Cardiac fibroblast (primary cell): ENCODE results near the gene NEK6.

ENCODE experiments used
- DNase-seq, 2 donors: peaks; one replicate each; pipeline versions ENCODE4 v3.0.0 to v3.0.0-alpha.2; 2010; ENCODE audit warnings: low read depth in 2 of 2
- H3K4me3 ChIP-seq, 2 donors: replicated peaks in 1 of 2; 1 replicate in 1 of 2; 2 replicates in 1 of 2; pipeline ENCODE4 v1.5.1; 2011; ENCODE audit warnings: low read depth in 2 of 2, low read length in 2 of 2, mild to moderate bottlenecking in 2 of 2, moderate library complexity in 1 of 2
- TF ChIP-seq, protein P1 (sequence below): IDR thresholded peaks from one replicate; pipeline ENCODE4 v1.5.1; 2011; ENCODE audit warnings: low read depth, mild to moderate bottlenecking, low read length, inconsistent platforms

Gene NEK6

DNA sequence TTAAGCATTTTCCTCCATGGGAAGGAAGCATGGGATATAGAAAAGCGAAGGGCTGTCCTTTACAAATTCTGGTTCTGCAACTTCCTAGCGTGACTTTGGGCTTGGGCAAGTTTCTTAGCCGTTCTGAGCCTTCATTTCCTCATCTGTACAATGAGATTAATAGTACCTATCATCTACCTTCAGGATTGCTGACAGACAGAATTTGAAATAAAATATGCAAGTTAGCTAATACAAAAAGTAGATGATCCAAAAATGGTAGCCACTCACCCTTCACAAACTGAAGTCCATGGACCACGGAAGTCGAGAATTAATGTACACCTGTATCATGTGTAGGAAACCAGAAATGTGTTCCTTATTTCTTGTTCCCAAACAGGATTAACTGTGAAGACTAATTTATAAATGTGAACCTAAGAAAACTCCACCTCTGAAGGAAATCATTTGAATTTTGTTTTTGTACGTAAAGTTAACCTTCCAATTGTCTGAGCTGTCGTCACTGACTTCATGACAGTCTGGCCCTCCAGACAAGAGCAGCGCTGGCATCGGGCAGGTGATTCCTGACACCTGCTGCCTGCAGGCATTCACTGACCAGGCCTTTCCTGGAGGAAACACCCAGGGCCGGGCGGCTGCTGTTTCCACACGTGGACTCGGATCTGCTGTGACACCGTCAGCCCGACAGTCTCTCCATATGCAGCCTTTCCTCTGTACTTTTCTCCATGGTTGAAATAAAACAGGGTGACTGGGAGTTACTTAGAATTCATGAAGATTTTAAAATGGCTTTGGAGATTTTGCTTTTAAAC lies 94.1 kb downstream of the NEK6 start:
- H3K4me3 ChIP-seq, result no peak overlapping the region
- TF ChIP-seq, protein P1, sequence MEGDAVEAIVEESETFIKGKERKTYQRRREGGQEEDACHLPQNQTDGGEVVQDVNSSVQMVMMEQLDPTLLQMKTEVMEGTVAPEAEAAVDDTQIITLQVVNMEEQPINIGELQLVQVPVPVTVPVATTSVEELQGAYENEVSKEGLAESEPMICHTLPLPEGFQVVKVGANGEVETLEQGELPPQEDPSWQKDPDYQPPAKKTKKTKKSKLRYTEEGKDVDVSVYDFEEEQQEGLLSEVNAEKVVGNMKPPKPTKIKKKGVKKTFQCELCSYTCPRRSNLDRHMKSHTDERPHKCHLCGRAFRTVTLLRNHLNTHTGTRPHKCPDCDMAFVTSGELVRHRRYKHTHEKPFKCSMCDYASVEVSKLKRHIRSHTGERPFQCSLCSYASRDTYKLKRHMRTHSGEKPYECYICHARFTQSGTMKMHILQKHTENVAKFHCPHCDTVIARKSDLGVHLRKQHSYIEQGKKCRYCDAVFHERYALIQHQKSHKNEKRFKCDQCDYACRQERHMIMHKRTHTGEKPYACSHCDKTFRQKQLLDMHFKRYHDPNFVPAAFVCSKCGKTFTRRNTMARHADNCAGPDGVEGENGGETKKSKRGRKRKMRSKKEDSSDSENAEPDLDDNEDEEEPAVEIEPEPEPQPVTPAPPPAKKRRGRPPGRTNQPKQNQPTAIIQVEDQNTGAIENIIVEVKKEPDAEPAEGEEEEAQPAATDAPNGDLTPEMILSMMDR, result no peak
- DNase-seq, result no peak

DNA sequence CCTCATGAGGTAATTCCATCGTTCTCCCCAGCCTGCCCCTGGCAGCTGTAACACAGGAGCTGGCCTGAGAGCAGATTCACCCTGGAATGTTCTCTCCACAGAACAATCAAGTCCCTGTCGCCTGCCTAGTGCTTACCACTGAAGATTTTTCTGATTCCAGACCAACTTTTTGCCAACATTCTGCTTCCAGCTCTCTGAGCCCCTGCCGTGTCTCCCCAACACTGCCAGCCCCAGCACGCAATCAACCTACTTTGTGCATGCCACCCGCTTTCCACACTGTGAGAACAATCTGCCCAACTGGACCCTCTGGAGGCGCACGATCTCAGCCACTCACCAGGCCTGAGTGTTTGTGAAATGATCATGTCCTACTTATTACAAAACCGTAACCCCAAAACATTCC lies 94.9 kb downstream of the NEK6 start:
- DNase-seq, result no peak
- TF ChIP-seq, protein P1, result no peak
- H3K4me3 ChIP-seq, result no peak overlapping the region

DNA sequence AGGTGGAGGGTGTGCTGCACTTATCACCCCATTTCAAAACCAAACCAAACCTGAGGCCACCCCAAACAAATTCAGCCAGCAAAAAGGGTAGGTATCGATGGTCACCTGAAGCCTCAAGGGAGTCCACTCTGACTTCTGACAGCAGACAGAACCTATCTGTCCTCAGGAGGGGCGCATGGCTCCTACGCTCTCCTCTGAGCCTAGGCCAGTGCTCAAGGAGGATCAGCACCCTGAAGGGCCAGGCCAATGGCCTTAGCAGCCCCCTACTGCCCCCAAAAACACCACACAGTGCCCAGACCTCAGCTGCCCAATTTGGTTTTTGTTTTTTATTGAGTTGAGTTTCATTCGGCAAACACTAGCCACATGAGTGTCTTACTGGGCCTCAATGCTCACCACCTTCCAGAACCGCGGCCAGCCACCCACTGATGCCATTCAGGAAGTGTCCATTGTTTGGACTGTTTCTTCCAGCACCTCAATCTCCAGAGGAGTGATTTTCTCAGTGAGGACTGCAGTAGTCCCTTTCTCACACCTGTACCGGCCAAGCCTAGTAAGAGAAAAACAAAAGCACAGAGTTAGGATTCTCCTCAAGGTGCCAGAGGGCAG lies 95.5 kb downstream of the NEK6 start:
- TF ChIP-seq, protein P1, result no peak
- H3K4me3 ChIP-seq, result no peak overlapping the region
- no peak for DNase-seq

DNA sequence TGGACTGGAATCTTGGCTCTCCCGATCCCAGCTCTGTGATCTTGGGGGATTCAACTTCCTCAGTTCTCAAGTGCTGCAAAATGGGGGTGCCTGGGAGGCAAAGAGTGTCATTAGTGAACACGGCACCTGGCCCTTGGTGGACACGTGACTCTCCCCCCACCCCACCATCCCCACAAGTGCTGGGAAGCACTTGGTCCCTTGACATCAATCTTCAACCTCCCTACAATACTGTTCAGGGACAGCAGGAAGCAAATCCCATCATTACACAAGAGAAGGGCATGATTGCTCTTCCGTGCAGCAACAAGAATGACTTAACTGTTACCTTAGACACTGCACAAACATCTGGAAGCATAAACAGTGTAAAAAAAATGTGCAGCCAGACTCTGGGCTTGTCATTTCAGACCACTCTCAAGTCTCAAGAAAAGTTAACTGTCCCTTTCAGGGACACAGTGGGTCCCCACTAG lies 96.1 kb downstream of the NEK6 start:
- H3K4me3 ChIP-seq, result no peak overlapping the region
- peak; percentile 45 to 62 for DNase-seq
- TF ChIP-seq, protein P1, result no peak

DNA sequence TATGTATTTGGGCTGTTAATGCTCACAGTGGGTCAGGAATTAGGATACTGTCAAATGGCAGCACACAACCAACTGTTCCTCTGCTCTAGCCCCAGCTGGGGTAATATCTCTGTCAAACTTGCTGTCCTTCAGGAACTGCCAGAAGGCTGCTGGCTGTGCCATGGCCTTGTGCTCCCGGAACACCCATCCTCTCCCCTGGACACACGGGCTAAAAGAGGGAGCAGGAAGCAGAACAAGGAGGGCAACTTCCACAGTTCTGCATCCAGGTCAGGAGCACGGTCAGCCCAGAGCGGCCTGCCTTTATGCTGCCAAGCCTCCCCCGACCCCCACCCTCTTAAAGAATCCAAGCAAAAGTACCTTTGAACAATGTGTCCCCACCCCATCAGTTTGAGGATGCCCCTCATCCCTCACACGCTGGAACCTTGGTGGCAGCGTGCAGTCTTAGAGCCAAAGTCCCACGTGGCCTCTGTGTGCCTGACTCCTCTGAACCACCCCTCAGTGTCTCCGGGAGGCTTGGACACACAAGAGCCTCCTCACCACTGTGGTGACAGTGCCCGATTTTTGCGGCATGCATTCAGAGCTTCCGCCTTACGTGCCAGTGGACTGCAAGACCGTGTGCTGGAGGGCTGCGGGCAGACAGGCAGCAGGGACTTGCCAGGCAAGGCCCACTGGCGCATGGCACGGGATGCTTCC lies 96.7 kb downstream of the NEK6 start:
- no peak for DNase-seq
- no peak overlapping the region for H3K4me3 ChIP-seq
- TF ChIP-seq, protein P1, result no peak

DNA sequence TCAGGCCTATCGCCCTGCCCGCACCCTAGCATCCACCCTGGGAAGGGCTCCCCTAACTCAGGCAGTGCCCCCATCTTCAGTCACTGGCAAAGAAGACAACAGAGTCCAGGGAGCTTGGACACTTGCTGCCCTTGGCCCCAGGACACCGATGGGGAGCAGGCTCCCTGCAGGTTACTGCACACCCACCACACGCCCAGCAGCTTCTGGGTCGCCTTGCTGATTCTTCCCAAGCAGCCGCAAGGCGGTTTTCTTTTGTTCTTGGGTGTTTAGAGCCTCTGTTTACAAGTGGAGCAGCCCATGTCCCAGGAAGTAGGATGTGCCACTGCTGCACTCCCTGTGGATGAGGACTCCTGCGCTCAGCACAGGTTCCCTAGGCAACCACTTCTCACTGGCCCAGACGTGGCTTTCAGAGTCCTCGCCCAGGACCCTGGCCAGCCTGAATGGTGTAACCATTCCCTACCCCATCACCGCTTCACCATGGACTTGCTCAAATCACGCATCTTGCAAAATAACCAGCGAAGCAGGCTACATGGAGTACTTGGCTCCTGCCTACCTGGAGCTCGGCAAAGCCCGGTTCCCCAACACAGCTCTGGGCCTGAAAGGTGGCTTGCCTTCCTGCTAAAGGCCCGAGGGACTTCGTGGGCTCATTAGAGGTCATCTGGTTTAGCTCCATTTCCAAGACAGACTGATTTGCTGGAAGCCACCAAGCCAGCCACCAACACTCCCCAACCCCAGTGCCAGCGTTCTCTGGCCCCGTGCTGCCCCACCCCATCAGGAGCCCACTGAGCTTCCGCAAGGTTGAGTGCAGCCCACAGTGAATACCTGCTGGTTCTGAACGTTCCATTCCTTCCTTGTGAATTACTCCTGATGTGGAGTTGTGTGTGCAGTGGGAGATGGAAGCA lies 97.5 kb downstream of the NEK6 start:
- DNase-seq, result no peak
- no peak overlapping the region for H3K4me3 ChIP-seq
- TF ChIP-seq, protein P1, result no peak
